Calu3 (cell line): ENCODE measurements around the gene GPR83. TPM values are rescaled to one million over a fixed set of nuclear protein-coding genes. Genes with fewer than 3 reads are reported as not detected.

Source experiments
- BruUV-seq: library from RNA; stranded (reverse); fragments of 400-500 nt; replicated peaks from 2 replicates; lab custom pipeline; 2021; lab: Mats Ljungman, UMichigan
- CTCF ChIA-PET: fragments of 300-600 bp; sonication (Branson Sonifier 250); formaldehyde crosslinking; loops from one replicate; lab custom pipeline; 2022; ENCODE audit warnings: antibody characterized with exemption; lab: Charles Lee
- DNase-seq: peaks from one replicate; pipeline ENCODE4 v3.0.0; 2022
- H3K27ac Mint-ChIP-seq: one replicate; pipeline ENCODE4 v1.8.0; 2022; ENCODE audit warnings: mixed read lengths; ENCODE audit not compliant: unreplicated experiment
- H3K27me3 Mint-ChIP-seq: one replicate; pipeline ENCODE4 v1.8.0; 2022; ENCODE audit warnings: mixed read lengths; ENCODE audit not compliant: unreplicated experiment
- H3K36me3 Mint-ChIP-seq: one replicate; pipeline ENCODE4 v1.8.0; 2022; ENCODE audit warnings: mild to moderate bottlenecking, moderate library complexity, mixed read lengths; ENCODE audit not compliant: insufficient read depth, unreplicated experiment
- H3K4me1 Mint-ChIP-seq: one replicate; pipeline ENCODE4 v1.8.0; 2022; ENCODE audit warnings: mild to moderate bottlenecking, low read depth, mixed read lengths; ENCODE audit not compliant: unreplicated experiment
- H3K4me3 Mint-ChIP-seq: one replicate; pipeline ENCODE4 v1.8.0; 2022; ENCODE audit warnings: mild to moderate bottlenecking, low read depth, moderate library complexity, mixed read lengths; ENCODE audit not compliant: unreplicated experiment
- H3K9me3 Mint-ChIP-seq: one replicate; pipeline ENCODE4 v1.8.0; 2022; ENCODE audit warnings: low read depth, mixed read lengths; ENCODE audit not compliant: unreplicated experiment
- intact Hi-C: fragments of 100-400 bp; cut with micrococcal nuclease; formaldehyde crosslinking; loops from one replicate; pipeline ENCODE4 v1.10.0; 2022; ENCODE audit not compliant: unreplicated experiment
- total RNA-seq: library from RNA; stranded (reverse); gene quantifications from 2 replicates; pipeline ENCODE4 v1.2.3, GENCODE V29; 2022
- TF ChIP-seq, protein P1 (sequence below): fragments of 200-600 bp; IDR thresholded peaks from one replicate; pipeline ENCODE4 v1.8.0; 2022; ENCODE audit warnings: antibody characterized with exemption; ENCODE audit not compliant: unreplicated experiment

GPR83 gene
- total RNA-seq, 1 experiment from 2014 or later, result 0.19 TPM

DNA sequence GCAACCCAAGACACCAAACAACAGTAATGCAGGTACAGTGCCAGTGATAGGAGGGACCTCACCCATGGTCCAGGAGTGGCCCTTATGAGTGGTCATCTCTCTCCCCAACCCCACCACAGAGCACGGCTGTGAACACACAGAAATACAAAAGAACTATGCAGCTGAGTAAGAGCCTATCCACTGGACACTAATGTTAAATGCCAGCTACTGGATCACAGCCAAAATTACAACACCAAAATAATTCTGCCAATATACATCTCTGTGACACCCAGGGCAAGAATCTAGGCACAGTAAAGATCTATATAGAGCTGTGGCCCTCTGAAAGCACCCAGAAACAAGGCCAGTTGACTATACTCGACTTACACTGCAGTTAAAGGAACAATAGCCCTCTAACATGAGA is 22.8 kb upstream of the GPR83 start:
- TF ChIP-seq, protein P1, sequence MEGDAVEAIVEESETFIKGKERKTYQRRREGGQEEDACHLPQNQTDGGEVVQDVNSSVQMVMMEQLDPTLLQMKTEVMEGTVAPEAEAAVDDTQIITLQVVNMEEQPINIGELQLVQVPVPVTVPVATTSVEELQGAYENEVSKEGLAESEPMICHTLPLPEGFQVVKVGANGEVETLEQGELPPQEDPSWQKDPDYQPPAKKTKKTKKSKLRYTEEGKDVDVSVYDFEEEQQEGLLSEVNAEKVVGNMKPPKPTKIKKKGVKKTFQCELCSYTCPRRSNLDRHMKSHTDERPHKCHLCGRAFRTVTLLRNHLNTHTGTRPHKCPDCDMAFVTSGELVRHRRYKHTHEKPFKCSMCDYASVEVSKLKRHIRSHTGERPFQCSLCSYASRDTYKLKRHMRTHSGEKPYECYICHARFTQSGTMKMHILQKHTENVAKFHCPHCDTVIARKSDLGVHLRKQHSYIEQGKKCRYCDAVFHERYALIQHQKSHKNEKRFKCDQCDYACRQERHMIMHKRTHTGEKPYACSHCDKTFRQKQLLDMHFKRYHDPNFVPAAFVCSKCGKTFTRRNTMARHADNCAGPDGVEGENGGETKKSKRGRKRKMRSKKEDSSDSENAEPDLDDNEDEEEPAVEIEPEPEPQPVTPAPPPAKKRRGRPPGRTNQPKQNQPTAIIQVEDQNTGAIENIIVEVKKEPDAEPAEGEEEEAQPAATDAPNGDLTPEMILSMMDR, result no peak
- DNase-seq, result no peak
- Mint-ChIP-seq H3K27me3 (no peaks in the 10 kb centered on the region), H3K9me3 (no peaks in the 10 kb centered on the region), H3K36me3 (no peaks in the 10 kb centered on the region), H3K4me3 (no peak overlapping the region), H3K27ac (no peak overlapping the region), H3K4me1 (peaks cover 14% of the 10 kb centered on the region)
- no TSS peak for BruUV-seq
- intact Hi-C loops, result no loop called here
- CTCF ChIA-PET, result interaction anchor here (0.6 kb wide), 1 partner anchor 457 kb away, joined by 7 read pairs; no protein-coding TSS in a partner anchor

GRCh38 chr11:94423507-94423906 is 22.3 kb upstream of the GPR83 start:
- intact Hi-C loops, result no loop called here
- no peaks in the 10 kb centered on the region for H3K9me3 Mint-ChIP-seq
- CTCF ChIA-PET, result interaction anchor here (0.6 kb wide), 1 partner anchor 457 kb away, joined by 7 read pairs; no protein-coding TSS in a partner anchor
- no peak overlapping the region for H3K4me3 Mint-ChIP-seq
- no TSS peak for BruUV-seq
- TF ChIP-seq, protein P1, result no peak
- H3K27me3 Mint-ChIP-seq, result no peaks in the 10 kb centered on the region
- no peaks in the 10 kb centered on the region for H3K36me3 Mint-ChIP-seq
- no peak for DNase-seq
- peaks cover 14% of the 10 kb centered on the region for H3K4me1 Mint-ChIP-seq
- no peak overlapping the region for H3K27ac Mint-ChIP-seq

GRCh38 chr11:94418123-94418765 is 17.0 kb upstream of the GPR83 start:
- Mint-ChIP-seq H3K27ac (no peak overlapping the region), H3K36me3 (no peaks in the 10 kb centered on the region), H3K4me3 (no peak overlapping the region), H3K4me1 (no peaks in the 10 kb centered on the region), H3K9me3 (no peaks in the 10 kb centered on the region), H3K27me3 (no peaks in the 10 kb centered on the region)
- no TSS peak for BruUV-seq
- CTCF ChIA-PET, result interaction anchor here (2.1 kb wide), 1 partner anchor 523 kb away, joined by 16 read pairs; no protein-coding TSS in a partner anchor
- intact Hi-C loops, result loop anchor here (5.0 kb wide), 1 partner anchor 236 kb away; no protein-coding TSS in a partner anchor
- no peak for DNase-seq
- TF ChIP-seq, protein P1, result no peak

GRCh38 chr11:94417386-94417987 is 16.3 kb upstream of the GPR83 start:
- Mint-ChIP-seq H3K27me3 (no peaks in the 10 kb centered on the region), H3K9me3 (no peaks in the 10 kb centered on the region), H3K27ac (no peak overlapping the region), H3K4me3 (no peak overlapping the region), H3K4me1 (no peaks in the 10 kb centered on the region), H3K36me3 (no peaks in the 10 kb centered on the region)
- TF ChIP-seq, protein P1, result no peak
- no TSS peak for BruUV-seq
- DNase-seq, result no peak
- CTCF ChIA-PET, result interaction anchor here (2.1 kb wide), 1 partner anchor 522 kb away, joined by 16 read pairs; no protein-coding TSS in a partner anchor
- intact Hi-C loops, result loop anchor here (2.0 to 5.0 kb wide), 2 partner anchors 235 to 523 kb away; no protein-coding TSS in a partner anchor
